AML-193 (cell line): Measurements from ENCODE around the gene NACC1.
"Not testable (repeated sequence)": the region's sequence is repeated elsewhere in the genome, so short reads cannot be mapped to it uniquely, and the experiment has no call there.

Experiments
- DNase-seq, 2 experiments: peaks; one replicate each; lab custom pipeline; 2025; lab: John Stamatoyannopoulos, UW

The NACC1 gene

DNA sequence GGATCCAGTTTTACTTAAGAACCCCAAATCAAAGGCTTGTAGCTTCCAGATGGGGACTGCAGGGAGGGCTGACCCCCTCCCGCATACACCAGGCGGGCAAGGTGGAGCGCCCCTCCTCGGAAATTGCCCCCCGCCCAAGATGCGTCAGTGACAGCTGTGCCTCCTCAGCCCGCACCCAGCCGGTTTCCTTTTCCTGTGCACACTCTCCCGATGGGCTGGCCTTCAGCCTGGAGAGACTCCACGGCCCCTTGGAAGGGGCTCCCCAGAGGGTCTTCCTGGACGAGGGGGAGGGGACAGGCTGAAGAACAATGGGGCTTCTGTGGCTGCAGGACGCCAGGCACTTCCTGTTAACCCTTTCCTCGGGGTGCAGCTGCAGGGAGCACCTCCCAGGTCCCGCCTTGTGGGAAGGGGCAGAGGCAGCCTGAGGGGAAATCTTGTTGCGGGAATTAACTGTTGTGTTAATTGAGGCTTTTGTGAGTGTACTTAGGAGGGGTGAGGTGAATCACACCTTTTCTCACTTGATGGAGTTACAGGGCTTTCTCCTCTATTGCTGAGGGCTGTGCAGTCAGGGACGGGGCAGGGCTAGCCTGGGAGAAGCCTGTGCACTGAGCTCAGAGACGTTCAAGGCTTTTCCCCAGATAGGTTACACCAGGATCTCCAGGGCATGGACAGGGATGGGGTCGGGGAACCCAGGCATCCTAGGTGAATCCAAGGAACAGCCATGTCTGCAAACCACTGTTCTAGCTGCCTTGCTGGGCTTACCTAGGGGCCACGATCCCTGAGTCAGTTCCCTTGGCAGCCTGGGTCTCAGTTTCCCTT, 46.5 kb downstream of the NACC1 start:
- no peak for DNase-seq

- DNase-seq, result no peak
Observed at GRCh38 chr19:13165162-13165997, 47.3 kb downstream of the NACC1 start.

- DNase-seq, result not testable (repeated sequence)
Observed at GRCh38 chr19:13166151-13166550, 48.1 kb downstream of the NACC1 start.

- no peak for DNase-seq
Observed at GRCh38 chr19:13169769-13170168, 51.7 kb downstream of the NACC1 start.

DNA sequence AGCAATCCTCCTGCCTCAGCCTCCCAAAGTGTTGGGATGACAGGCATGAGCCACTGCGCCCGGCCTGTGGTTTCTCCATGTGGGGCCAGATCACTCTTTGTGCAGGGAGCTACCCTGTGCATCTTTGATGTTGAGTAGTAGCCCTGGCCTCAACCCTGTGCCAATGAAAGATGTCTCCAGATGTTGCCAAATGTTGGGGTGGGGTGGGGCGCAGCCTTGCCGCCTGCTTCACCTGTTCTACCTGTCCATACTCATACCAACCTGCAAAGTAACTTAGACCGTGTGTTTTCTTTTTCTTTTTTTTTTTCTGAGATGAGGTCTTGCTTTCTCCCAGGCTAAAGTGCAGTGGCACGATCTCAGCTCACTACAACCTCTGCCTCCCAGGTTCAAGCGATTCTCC, 53.1 kb downstream of the NACC1 start:
- no peak for DNase-seq

GRCh38 chr19:13172346-13173138, 54.5 kb downstream of the NACC1 start:
- DNase-seq, result no peak

- no peak for DNase-seq
Observed at GRCh38 chr19:13173139-13173737, 55.2 kb downstream of the NACC1 start.

DNA sequence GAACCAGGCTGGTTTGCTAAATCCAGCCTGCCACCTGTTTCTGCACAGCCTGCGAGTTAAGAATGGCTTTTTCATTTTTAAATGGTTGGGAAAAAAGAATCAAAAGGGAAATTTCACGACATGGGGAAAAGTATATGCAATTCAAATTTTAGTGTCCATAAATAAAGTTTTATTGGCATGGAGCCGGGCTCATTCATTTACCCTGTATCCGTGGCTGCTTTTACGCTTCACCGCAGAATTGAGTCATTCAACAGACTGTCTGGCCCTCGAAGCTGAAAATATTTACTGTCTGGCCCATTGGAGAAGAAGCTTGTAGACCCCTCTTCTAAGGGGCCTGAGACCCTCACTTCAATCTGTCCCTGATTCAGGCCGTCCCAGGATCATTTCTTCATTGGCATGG, 58.3 kb downstream of the NACC1 start:
- no peak for DNase-seq

- DNase-seq, result not testable (repeated sequence)
Observed at GRCh38 chr19:13177584-13177983, 59.5 kb downstream of the NACC1 start.

GRCh38 chr19:13178291-13178690, 60.2 kb downstream of the NACC1 start:
- DNase-seq, result not testable (repeated sequence)

DNA sequence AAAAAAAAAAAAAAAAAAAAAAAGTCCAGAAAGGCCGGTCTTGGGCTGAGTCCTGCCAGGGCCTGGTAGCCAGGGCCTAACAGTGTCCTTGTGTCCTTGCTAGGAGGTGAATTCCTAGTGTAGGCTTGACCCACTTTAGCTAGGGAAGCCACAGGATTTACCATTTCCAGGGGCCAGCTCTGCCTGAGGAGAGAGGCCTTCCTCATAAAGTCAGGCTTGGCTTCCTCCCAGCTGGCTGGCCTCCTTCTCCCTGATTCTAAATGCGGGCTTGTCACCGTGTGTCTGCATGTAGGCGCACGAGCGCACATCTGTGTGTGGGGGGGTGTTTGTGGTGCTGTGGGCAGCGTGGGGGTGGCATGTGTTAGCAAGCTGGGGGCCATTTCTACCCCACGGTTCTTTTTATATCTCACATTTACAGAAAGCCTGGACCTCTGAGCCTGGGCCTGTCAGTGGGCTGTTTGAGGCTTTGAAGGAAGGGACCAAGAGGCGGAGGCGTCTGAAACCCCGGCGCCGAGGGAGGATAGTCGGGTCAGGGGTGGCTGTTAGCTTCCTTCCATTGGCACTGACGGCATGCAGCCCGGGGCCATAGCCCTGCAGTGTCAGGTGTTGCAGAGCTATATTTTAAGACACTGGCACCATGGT, 63.8 kb downstream of the NACC1 start:
- DNase-seq, result no peak

- not testable (repeated sequence) for DNase-seq
Observed at GRCh38 chr19:13184926-13185325, 66.9 kb downstream of the NACC1 start.

DNA sequence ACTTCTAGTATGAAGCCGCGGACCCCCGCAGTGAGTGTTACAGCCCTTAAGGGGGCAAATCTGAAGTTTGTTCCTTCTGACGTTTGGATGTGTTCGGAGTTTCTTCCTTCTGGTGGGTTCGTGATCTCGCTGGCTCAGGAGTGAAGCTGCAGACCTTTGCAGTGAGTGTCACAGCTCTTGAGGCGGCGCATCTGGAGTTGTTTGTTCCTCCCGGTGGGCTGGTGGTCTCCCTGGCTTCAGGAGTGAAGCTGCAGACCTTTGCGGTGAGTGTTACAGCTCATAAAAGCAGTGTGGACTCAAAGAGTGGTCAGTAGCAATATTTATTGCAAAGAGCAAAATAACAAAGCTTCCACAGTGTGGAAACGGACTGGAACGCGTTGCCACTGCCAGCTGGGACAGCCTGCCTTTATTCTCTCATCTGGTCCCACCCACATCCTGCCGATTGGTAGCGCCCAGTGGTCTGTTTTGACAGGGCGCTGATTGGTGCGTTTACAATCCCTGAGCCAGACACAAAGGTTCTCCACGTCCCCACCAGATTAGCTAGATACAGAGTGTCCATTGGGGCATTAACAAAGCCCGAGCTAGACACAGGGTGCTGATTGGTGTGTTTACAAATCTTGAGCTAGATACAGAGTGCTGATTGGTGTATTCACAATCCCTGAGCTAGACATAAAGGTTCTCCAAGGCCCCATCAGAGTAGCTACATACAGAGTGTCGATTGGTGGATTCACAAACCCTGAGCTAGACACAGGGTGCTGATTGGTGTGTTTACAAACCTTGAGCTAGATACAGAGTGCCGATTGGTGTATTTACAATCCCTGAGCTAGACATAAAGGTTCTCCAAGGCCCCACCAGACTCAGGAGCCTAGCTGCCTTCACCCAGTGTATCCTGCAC, 67.9 kb downstream of the NACC1 start:
- DNase-seq, result not testable (repeated sequence)

DNA sequence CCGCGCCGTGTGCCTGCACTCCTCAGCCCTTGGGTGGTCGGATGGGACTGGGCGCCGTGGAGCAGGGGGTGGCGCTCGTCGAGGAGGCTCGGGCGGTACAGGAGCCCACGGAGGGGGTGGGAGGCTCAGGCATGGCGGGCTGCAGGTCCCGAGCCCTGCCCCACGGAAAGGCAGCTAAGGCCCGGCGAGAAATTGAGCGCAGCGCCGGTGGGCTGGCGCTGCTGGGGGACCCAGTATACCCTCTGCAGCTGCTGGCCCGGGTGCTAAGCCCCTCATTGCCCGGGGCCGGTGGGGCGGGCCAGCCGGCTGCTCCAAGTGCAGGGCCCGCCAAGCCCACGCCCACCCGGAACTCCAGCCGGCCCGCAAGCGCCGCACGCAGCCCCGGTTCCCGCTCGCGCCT, 68.6 kb downstream of the NACC1 start:
- not testable (repeated sequence) for DNase-seq

DNA sequence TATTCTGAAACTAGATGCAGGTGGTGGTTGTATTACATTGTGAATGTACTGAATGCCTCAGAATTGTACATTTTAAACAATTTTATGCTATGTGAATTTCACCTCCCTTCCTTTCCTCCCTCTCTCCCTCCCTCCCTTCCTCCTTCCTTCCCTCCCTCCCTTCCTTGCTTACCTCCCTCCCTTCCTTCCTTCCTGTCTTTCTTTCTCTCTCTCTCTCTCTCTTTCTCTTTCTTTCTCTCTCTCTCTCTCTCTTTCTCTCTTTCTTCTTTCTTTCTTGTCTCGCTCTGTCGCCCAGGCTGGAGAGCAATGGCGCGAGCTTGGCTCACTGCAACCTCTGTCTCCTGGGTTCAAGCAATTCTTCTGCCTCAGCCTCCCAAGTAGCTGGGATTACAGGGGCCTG, 69.4 kb downstream of the NACC1 start:
- DNase-seq, result no peak

GRCh38 chr19:13189600-13189999, 71.5 kb downstream of the NACC1 start:
- DNase-seq, result no peak
